ENCODE data around the gene RANBP17.

DNA sequence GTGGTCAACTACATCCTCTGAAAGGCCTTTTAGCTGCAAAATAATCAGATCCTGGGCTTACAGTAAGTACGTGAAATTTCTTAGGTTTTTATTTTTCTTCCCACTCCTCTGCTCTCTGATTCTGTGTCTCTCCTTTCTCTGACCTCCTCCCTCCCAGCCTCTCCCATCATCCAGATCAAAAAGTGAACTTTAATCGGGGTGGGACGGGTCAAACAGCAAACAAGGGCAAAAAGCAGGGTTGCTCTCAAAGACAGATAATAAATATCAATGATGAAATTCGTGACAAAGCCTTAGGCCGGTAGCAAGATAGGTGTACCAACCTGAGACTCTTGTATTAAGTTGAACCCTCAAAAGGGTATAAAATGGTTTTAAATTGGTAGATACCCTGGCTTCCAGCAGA lies 76.1 kb downstream of the RANBP17 start:
- TF ChIP-seq, protein P1, sequence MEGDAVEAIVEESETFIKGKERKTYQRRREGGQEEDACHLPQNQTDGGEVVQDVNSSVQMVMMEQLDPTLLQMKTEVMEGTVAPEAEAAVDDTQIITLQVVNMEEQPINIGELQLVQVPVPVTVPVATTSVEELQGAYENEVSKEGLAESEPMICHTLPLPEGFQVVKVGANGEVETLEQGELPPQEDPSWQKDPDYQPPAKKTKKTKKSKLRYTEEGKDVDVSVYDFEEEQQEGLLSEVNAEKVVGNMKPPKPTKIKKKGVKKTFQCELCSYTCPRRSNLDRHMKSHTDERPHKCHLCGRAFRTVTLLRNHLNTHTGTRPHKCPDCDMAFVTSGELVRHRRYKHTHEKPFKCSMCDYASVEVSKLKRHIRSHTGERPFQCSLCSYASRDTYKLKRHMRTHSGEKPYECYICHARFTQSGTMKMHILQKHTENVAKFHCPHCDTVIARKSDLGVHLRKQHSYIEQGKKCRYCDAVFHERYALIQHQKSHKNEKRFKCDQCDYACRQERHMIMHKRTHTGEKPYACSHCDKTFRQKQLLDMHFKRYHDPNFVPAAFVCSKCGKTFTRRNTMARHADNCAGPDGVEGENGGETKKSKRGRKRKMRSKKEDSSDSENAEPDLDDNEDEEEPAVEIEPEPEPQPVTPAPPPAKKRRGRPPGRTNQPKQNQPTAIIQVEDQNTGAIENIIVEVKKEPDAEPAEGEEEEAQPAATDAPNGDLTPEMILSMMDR (IDR thresholded peaks at IDR 0.05), result no peak
- TF ChIP-seq POLR2AphosphoS5 (IDR thresholded peaks at IDR 0.05), result no peak
